ENCODE data around the gene MEGF9.

Gene MEGF9

DNA sequence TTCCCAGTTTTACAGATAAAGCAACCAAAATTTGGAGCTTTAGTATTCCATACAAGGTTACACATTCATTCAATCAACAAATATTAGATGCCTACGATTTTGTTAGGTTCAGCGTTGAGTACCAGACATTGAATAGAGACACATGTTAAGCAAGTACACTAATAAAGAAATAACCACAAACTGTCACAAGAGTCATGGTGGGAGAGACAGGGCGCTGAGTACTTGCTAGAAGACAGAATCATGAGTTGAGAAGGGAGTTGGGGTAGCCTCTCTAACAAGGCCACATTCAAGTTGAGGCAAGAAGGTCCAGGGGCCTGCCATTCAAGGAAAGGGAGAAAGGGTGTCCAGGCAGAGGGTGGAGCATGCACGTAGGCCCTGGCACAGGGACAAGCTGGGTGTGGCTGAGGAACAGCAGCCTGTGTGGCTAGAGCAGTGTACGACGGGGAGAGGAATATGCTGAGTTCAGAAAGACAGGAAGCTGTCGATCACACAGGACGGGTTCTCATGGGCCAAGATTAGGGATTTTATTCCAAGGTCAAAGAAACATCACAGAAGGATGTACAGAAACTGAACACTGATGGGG is 151.3 kb downstream of the MEGF9 start:
- DNase-seq: no peak
- in situ Hi-C loops (cut with HindIII; ENCODE audit: low pct_ligation_motif_present, low sequenced_read_pairs): no loop called here
- Histone ChIP-seq H3K27ac (no peak overlapping the region), H3K36me3 (replicated peaks) (no peaks in the 10 kb centered on the region), H3K27me3 (replicated peaks) (no peaks in the 10 kb centered on the region), H3K4me3 (ENCODE audit: low read depth, low read length) (no peak overlapping the region)
- TF ChIP-seq, protein P1, sequence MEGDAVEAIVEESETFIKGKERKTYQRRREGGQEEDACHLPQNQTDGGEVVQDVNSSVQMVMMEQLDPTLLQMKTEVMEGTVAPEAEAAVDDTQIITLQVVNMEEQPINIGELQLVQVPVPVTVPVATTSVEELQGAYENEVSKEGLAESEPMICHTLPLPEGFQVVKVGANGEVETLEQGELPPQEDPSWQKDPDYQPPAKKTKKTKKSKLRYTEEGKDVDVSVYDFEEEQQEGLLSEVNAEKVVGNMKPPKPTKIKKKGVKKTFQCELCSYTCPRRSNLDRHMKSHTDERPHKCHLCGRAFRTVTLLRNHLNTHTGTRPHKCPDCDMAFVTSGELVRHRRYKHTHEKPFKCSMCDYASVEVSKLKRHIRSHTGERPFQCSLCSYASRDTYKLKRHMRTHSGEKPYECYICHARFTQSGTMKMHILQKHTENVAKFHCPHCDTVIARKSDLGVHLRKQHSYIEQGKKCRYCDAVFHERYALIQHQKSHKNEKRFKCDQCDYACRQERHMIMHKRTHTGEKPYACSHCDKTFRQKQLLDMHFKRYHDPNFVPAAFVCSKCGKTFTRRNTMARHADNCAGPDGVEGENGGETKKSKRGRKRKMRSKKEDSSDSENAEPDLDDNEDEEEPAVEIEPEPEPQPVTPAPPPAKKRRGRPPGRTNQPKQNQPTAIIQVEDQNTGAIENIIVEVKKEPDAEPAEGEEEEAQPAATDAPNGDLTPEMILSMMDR (IDR thresholded peaks at IDR 0.05; ENCODE audit: low read depth, low read length, missing control alignments): no peak

- in situ Hi-C loops (cut with HindIII; ENCODE audit: low pct_ligation_motif_present, low sequenced_read_pairs): no loop called here
- TF ChIP-seq, protein P1 (IDR thresholded peaks at IDR 0.05; ENCODE audit: low read depth, low read length, missing control alignments): no peak
- H3K27me3 ChIP-seq (replicated peaks): no peaks in the 10 kb centered on the region
- H3K36me3 ChIP-seq (replicated peaks): no peaks in the 10 kb centered on the region
- H3K4me3 ChIP-seq (ENCODE audit: low read depth, low read length): no peak overlapping the region
- DNase-seq: no peak
- H3K27ac ChIP-seq: no peak overlapping the region
These were observed 152.6 kb downstream of the MEGF9 start for GRCh38 chr9:120561709-120562108.

- no peak for DNase-seq
- no peak overlapping the region for H3K4me3 ChIP-seq (ENCODE audit: low read depth, low read length)
- TF ChIP-seq, protein P1 (IDR thresholded peaks at IDR 0.05; ENCODE audit: low read depth, low read length, missing control alignments): no peak
- H3K27me3 ChIP-seq (replicated peaks): no peaks in the 10 kb centered on the region
- no peaks in the 10 kb centered on the region for H3K36me3 ChIP-seq (replicated peaks)
- no peak overlapping the region for H3K27ac ChIP-seq
- in situ Hi-C loops (cut with HindIII; ENCODE audit: low pct_ligation_motif_present, low sequenced_read_pairs): no loop called here
These were observed 154.7 kb downstream of the MEGF9 start for GRCh38 chr9:120559546-120559945.

GRCh38 chr9:120558454-120558853 is 155.8 kb downstream of the MEGF9 start:
- H3K36me3 ChIP-seq (replicated peaks): no peaks in the 10 kb centered on the region

GRCh38 chr9:120557205-120557604 is 157.1 kb downstream of the MEGF9 start:
- TF ChIP-seq, protein P1 (IDR thresholded peaks at IDR 0.05; ENCODE audit: low read depth, low read length, missing control alignments): no peak
- Histone ChIP-seq H3K27ac (no peak overlapping the region), H3K27me3 (replicated peaks) (no peaks in the 10 kb centered on the region), H3K36me3 (replicated peaks) (no peaks in the 10 kb centered on the region), H3K4me3 (ENCODE audit: low read depth, low read length) (no peak overlapping the region)
- no peak for DNase-seq
- in situ Hi-C loops (cut with HindIII; ENCODE audit: low pct_ligation_motif_present, low sequenced_read_pairs): no loop called here

More at GRCh38 chr9:120558454-120558853, 155.8 kb downstream of the MEGF9 start:
- TF ChIP-seq, protein P1 (IDR thresholded peaks at IDR 0.05; ENCODE audit: low read depth, low read length, missing control alignments): no peak
- in situ Hi-C loops (cut with HindIII; ENCODE audit: low pct_ligation_motif_present, low sequenced_read_pairs): no loop called here
- H3K4me3 ChIP-seq (ENCODE audit: low read depth, low read length): no peak overlapping the region
- DNase-seq: no peak
- no peaks in the 10 kb centered on the region for H3K27me3 ChIP-seq (replicated peaks)
- H3K27ac ChIP-seq: no peak overlapping the region

DNA sequence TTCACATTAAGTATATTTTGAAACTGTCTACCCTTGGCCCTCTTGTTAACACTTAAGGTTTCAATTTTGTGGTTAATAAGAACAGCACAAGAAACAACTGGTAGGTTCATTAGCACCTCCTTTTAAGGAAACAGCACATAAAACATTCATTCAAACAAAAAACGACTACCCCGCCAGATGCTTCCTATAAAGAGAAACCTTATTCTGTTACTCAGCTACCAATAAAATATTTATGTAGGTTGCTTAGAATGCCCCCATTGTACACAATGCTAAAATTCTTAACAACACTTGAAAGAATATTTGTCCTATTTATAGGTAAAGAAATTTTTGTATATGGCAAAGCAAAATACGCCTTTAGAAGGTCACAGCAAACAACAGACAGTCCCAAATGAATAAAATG is 157.5 kb downstream of the MEGF9 start:
- TF ChIP-seq, protein P1 (IDR thresholded peaks at IDR 0.05; ENCODE audit: low read depth, low read length, missing control alignments): no peak
- Histone ChIP-seq H3K36me3 (replicated peaks) (no peaks in the 10 kb centered on the region), H3K27ac (no peak overlapping the region), H3K4me3 (ENCODE audit: low read depth, low read length) (no peak overlapping the region), H3K27me3 (replicated peaks) (no peaks in the 10 kb centered on the region)
- no peak for DNase-seq
- in situ Hi-C loops (cut with HindIII; ENCODE audit: low pct_ligation_motif_present, low sequenced_read_pairs): no loop called here
